Measurements from ENCODE around the gene DMKN.
A peak's percentile ranks its signal among the peaks of the same experiment; 100 is the strongest.

DMKN gene

GRCh38 chr19:35560271-35560670 is 46.8 kb upstream of the DMKN start:
- Histone ChIP-seq H3K36me3 (replicated peaks) (no peaks in the 10 kb centered on the region), H3K4me3 (ENCODE audit: low read depth, low read length) (no peak overlapping the region), H3K27ac (no peak overlapping the region), H3K27me3 (replicated peaks) (peaks cover 2% of the 10 kb centered on the region)
- in situ Hi-C loops (cut with HindIII; ENCODE audit: low pct_ligation_motif_present, low sequenced_read_pairs), result no loop called here
- DNase-seq, result no peak
- no peak for TF ChIP-seq CTCF (IDR thresholded peaks at IDR 0.05; ENCODE audit: low read depth, low read length, missing control alignments)

GRCh38 chr19:35559781-35560180 is 46.3 kb upstream of the DMKN start:
- Histone ChIP-seq H3K27ac (no peak overlapping the region), H3K4me3 (ENCODE audit: low read depth, low read length) (no peak overlapping the region), H3K36me3 (replicated peaks) (no peaks in the 10 kb centered on the region), H3K27me3 (replicated peaks) (peaks cover 2% of the 10 kb centered on the region)
- TF ChIP-seq CTCF (IDR thresholded peaks at IDR 0.05; ENCODE audit: low read depth, low read length, missing control alignments), result no peak
- in situ Hi-C loops (cut with HindIII; ENCODE audit: low pct_ligation_motif_present, low sequenced_read_pairs), result no loop called here
- no peak for DNase-seq

GRCh38 chr19:35559281-35559659 is 45.8 kb upstream of the DMKN start:
- in situ Hi-C loops (cut with HindIII; ENCODE audit: low pct_ligation_motif_present, low sequenced_read_pairs), result no loop called here
- Histone ChIP-seq H3K36me3 (replicated peaks) (no peaks in the 10 kb centered on the region), H3K27ac (no peak overlapping the region), H3K4me3 (ENCODE audit: low read depth, low read length) (no peak overlapping the region), H3K27me3 (replicated peaks) (peaks cover 2% of the 10 kb centered on the region)
- no peak for TF ChIP-seq CTCF (IDR thresholded peaks at IDR 0.05; ENCODE audit: low read depth, low read length, missing control alignments)
- no peak for DNase-seq

GRCh38 chr19:35558400-35559280 is 45.2 kb upstream of the DMKN start:
- Histone ChIP-seq H3K27me3 (replicated peaks) (peaks cover 2% of the 10 kb centered on the region), H3K36me3 (replicated peaks) (no peaks in the 10 kb centered on the region), H3K4me3 (ENCODE audit: low read depth, low read length) (peak overlapping the region; percentile 50), H3K27ac (no peak overlapping the region)
- no peak for DNase-seq
- in situ Hi-C loops (cut with HindIII; ENCODE audit: low pct_ligation_motif_present, low sequenced_read_pairs), result no loop called here
- TF ChIP-seq CTCF (IDR thresholded peaks at IDR 0.05; ENCODE audit: low read depth, low read length, missing control alignments), result no peak

GRCh38 chr19:35557539-35558399 is 44.3 kb upstream of the DMKN start:
- TF ChIP-seq CTCF (IDR thresholded peaks at IDR 0.05; ENCODE audit: low read depth, low read length, missing control alignments), result peak; percentile 23
- Histone ChIP-seq H3K27me3 (replicated peaks) (peaks cover 2% of the 10 kb centered on the region), H3K36me3 (replicated peaks) (no peaks in the 10 kb centered on the region), H3K4me3 (ENCODE audit: low read depth, low read length) (peak overlapping the region; percentile 50), H3K27ac (no peak overlapping the region)
- peak; percentile 51 for DNase-seq
- in situ Hi-C loops (cut with HindIII; ENCODE audit: low pct_ligation_motif_present, low sequenced_read_pairs), result no loop called here
